ENCODE results near the gene KLHL7. TPM values are rescaled to one million over a fixed set of nuclear protein-coding genes. Genes with fewer than 3 reads are reported as not detected.
"Not testable (repeated sequence)": the region's sequence is repeated elsewhere in the genome, so short reads cannot be mapped to it uniquely, and the experiment has no call there.

The KLHL7 gene
- total RNA-seq, 1 experiment from 2014 or later, result 49.4 TPM

DNA sequence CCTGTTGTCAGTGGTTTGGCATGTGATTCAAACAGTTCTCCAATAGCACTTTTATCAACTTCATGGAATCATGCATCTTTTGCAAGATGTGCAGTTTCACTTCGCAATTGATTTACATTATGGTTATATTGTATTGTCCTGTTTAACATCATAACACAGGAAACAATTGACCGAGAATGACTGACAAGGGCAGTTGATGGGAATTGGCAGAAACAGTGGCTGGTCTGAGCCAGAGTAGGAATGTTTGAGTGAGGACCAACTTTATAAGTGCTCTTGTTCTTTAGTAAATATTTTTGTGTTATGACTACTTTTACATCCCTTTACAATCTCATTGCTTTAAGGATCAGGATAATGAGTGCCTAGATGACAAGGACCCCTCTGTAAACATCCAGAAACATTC, 2.2 kb downstream of the KLHL7 start:
- no peak for DNase-seq (ENCODE audit: low read depth)

- DNase-seq (ENCODE audit: low read depth), result no peak
These were observed 3.4 kb downstream of the KLHL7 start for GRCh38 chr7:23108995-23109394.

GRCh38 chr7:23109470-23109869, 3.9 kb downstream of the KLHL7 start:
- DNase-seq (ENCODE audit: low read depth), result no peak

DNA sequence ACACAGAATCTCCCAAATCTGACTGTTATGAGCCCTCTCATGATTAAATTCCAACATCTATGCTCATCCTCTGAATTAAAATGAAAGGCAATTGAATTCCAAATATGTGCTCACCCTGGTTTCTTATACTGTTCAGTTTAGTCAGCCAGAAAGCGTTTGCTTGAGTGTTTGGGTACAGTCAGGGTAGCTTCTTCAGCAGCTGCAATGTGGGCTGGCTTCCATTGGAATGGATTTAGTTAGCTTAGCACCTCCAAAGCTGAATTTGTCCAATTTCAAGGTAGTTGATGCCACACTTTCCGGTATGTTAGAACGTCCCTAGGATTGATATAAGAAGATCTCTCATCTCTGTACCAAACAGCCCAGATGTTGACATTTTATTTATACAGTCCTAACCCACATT, 9.3 kb downstream of the KLHL7 start:
- DNase-seq (ENCODE audit: low read depth), result no peak

DNA sequence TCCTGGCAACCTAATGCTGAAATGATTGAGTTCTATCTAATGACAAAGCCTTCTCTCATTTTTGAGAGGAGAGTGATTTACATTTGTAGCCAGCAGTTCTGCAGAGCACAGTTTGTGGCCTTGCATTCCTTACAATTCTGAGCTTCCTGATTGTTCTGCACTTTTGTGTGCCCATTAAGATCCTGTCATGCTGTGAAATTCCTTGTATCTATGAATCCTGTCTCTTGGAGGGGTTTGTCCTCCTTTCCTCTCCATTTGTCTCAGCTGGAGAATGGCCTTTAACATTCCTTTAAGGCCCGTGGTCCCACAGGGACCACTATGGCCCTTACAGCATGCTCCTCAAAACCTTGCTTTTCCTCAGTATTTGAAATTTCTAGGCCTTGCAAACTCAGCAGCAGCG, 10.4 kb downstream of the KLHL7 start:
- no peak for DNase-seq (ENCODE audit: low read depth)

DNA sequence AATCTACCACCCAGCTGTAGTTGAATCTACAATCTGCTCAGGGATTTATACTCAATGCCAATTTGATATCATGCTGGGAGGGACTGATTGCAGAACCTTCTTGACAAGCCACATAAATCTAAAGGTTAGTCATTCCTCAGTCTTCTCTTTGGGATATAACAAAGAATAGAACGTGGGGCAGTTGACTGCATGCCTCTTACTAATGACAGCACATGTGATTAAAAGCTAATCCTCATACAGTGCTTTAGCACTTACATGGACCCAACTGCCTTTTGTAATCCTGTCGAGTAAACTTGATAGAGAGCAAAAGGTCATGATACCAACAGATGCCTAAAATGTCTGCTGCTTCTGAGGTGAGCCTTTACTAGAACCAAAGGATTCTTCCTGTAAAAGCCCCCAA, 12.3 kb downstream of the KLHL7 start:
- DNase-seq (ENCODE audit: low read depth), result no peak

DNA sequence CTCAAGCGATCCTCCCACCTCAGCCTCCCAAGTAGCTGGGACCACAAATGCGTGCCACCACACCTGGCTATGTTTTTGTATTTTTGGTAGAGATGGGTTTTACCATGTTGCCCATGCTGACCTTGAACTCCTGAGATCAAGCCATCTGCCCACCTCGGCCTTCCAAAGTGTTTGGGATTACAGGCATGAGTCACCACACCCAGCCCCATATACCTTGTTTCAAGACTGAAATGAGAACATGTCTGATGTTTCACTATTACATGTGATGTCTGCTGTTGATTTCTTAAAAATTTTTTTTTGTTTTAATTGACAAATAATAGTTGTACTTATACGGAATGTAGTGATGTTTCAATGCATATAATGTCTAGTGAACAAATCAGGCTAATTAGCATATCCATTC, 14.5 kb downstream of the KLHL7 start:
- DNase-seq (ENCODE audit: low read depth), result no peak

DNA sequence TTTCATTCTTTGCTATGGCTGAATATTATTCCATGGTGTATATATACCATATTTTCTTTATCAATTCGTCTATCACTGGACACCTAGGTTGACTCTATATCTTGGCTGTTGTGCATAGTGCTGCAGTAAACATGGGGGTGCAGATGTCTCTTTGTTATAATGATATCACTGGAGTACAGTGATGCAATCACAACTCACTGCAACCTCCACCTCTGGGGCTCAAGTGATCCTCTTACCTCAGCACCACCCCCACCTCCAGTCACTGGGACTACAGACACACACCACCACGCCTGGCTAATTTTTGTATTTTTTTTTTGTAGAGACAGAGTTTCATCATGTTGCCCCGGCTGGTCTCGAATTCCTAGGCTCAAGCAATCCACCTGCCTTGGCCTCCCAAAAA, 15.6 kb downstream of the KLHL7 start:
- no peak for DNase-seq (ENCODE audit: low read depth)

DNA sequence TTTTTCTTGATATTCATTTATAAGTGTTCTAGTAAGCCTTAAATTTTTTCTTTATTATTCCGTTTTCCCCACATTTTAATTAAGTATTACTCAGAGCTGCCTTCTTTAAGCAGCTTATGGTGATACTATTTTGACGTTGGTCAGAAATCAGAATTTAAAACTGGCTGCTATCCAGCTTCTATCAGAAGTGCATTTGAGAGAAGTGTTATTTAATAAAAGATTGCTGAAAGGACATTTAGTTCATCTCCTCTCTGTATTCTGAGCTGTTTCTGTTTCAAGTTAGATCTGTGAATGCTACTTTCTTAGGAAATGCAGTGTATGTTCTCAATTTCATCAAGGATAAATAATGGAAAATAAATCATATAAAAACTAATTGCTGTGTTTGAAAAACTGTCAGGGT, 17.4 kb downstream of the KLHL7 start:
- DNase-seq (ENCODE audit: low read depth), result no peak

- no peak for DNase-seq (ENCODE audit: low read depth)
These were observed 17.9 kb downstream of the KLHL7 start for GRCh38 chr7:23123465-23123864.

- no peak for DNase-seq (ENCODE audit: low read depth)
These were observed 23.5 kb downstream of the KLHL7 start for GRCh38 chr7:23129036-23129435.

DNA sequence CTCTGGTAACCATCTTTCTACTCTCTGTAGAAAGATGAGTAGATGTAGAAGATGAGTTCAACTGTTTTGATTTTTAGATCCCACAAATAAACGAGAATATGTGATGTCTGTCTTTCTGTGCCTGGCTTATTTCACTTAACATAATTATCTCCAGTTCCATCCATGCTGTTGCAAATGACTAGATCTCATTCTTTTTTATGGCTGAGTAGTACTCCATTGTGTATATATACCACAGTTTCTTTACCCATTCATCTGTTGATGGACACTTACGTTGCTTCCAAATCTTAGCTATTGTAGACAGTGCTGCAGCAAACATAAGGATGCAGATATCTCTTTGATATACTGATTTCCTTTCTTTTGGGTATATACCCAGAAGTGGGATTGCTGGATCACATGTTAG, 26.2 kb downstream of the KLHL7 start:
- DNase-seq (ENCODE audit: low read depth), result not testable (repeated sequence)

DNA sequence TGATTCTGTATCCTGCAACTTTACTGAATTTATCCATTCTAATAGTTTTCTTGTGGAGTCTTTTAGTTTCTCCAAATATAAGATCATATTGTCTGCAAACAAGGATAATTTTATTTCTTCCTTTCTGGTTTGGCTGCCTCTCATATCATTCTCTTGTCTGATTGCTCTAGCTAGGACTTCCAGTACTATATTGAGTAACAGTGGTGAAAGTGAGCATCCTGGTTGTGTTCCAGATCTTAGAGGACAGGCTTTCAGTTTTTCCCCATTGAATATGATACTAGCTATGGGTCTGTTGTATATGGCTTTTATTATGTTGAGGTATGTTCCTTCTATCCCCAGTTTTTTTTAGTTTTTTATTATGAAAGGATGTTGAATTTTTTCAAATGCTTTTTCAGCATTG, 28.2 kb downstream of the KLHL7 start:
- DNase-seq (ENCODE audit: low read depth), result no peak

DNA sequence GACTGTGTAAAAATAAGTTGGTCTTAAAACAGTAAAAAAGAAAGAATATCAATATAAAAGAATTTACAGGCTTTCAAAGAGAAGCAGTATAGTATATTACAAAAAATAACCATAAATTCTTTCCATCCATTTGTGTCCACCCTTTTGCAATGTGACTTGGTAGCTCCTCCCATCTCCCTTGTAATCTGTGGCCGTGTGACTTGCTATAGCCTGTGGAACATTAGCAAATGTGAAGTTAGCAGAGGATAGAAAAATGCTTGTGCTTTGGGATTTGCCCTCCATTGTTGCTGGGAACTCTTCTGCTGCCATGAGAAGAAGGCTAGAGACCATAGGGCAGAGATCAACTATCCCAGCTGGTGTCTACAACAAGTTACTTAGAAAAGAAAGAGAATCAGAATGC, 30.2 kb downstream of the KLHL7 start:
- DNase-seq (ENCODE audit: low read depth), result no peak

- DNase-seq (ENCODE audit: low read depth), result no peak
These were observed 30.6 kb downstream of the KLHL7 start for GRCh38 chr7:23136216-23136615.

GRCh38 chr7:23157679-23158078, 52.1 kb downstream of the KLHL7 start:
- no peak for DNase-seq (ENCODE audit: low read depth)

DNA sequence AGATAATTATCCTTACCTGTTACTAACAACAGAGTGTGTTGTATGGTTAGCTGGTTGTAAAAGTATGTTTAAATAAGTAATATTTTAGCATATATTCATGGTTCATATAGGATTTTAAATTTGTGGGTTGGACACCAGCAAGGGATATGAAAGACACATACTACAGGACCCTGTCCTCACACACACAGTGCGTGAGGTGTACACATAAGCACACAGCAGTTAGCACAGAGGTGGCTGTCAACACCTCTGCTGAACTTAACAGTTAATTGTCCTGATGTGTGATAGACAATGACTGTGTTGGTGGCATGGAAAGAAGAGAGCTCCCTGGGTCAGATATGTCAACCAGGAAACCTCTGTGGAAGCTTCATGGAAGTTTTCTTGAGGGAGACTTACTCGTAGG, 53.0 kb downstream of the KLHL7 start:
- DNase-seq (ENCODE audit: low read depth), result no peak

DNA sequence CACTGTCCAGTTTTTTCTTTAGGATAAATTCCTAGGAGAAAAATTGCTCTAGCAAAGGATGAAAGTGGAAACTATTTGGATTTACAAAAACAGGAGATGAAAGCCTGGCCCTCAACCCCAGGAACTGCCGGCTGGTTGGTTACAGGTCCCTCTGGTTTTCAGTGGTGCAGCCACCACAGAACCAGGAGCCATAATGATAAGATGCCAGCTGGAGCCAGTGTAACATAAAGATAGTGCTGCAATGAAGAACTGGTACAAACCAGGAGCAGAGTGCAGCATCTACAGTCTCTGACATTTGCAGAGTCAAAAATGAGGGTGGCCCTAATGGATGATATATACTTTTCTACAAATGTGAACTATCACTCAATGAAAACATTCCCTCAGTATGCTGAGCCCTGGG, 55.9 kb downstream of the KLHL7 start:
- DNase-seq (ENCODE audit: low read depth), result no peak

DNA sequence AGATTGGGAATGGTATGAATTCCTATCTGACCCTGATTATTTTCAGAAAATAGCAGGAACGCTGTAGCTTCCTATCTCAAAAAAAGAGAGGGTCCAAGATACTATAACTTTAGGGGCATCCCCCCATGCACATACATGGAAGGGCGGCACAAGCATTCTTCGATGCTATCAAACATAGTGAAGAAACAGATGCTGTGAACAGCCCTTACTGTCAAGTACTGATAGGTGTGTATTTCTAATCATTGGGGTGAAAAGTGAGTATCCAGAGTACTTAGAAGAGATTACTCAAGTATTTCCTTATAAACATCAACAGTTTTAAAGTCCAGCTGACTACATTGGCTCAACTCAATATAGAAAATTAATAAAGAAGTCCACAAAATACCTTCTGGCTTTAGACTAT, 59.3 kb downstream of the KLHL7 start:
- DNase-seq (ENCODE audit: low read depth), result no peak

- no peak for DNase-seq (ENCODE audit: low read depth)
These were observed 59.7 kb downstream of the KLHL7 start for GRCh38 chr7:23165316-23165715.

DNA sequence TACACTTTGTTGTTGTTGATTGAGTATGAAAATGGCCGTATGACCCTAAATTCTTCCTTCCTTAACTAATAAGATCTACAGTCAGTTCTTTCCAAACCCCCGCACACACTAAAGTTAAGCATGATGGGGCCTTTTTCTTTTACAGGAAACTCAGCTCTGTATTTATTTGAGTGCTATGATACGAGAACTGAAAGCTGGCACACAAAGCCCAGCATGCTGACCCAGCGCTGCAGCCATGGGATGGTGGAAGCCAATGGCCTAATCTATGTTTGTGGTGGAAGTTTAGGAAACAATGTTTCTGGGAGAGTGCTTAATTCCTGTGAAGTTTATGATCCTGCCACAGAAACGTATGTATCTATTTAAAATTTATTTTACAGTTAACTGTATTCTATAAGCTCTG, 62.1 kb downstream of the KLHL7 start:
- no peak for DNase-seq (ENCODE audit: low read depth)

- no peak for DNase-seq (ENCODE audit: low read depth)
These were observed 62.7 kb downstream of the KLHL7 start for GRCh38 chr7:23168111-23168885.

- no peak for DNase-seq (ENCODE audit: low read depth)
These were observed 70.4 kb downstream of the KLHL7 start for GRCh38 chr7:23175938-23176337.

All from RPMI7951 (cell line).